Spleen (tissue), 7 donors: ENCODE measurements around the gene CPNE6.

ENCODE experiments used
- CTCF ChIP-seq, 11 experiments: fragments of 200-600 bp in 7 of 11; fragments of 450-650 bp in 4 of 11; sonication (generic) in 4 of 11; IDR thresholded peaks in 8 of 11; conservative IDR thresholded peaks in 3 of 11; 1 replicate in 7 of 11; 2 replicates in 4 of 11; pipeline versions ENCODE4 v1.4.0 to v1.8.0; 2016 to 2021; ENCODE audit warnings: antibody characterized with exemption in 11 of 11, inconsistent platforms in 4 of 11, mild to moderate bottlenecking in 1 of 11
- POLR2A ChIP-seq, 3 donors: fragments of 450-650 bp; IDR thresholded peaks; one replicate each; pipeline ENCODE4 v1.5.1; 2017; ENCODE audit warnings: antibody characterized with exemption in 3 of 3, mild to moderate bottlenecking in 1 of 3
- POLR2AphosphoS5 ChIP-seq, 3 donors: sonication (generic); formaldehyde crosslinking; IDR thresholded peaks; one replicate each; pipeline ENCODE4 v1.5.1; 2017; ENCODE audit warnings: antibody characterized with exemption in 3 of 3
- donor health status: DM: no; HTN: no; CAD: no; lungs with moderate emphysema.
- donor health status: DM: no; HTN: no; CAD: no.
- donor health status: DM: no; HTN: no; CAD: no.

- TF ChIP-seq CTCF (IDR thresholded peaks at IDR 0.05 in 8 of 11, conservative IDR thresholded peaks at IDR 0.05 in 3 of 11), result no peak
- no peak for TF ChIP-seq POLR2AphosphoS5 (IDR thresholded peaks at IDR 0.05)
- TF ChIP-seq POLR2A (IDR thresholded peaks at IDR 0.05), result no peak
These were observed 6.0 kb upstream of the CPNE6 start for GRCh38 chr14:24065408-24065807.
